Bronchus fibroblast of lung (primary cell): ENCODE results near the gene ZNF418. TPM values are rescaled to one million over a fixed set of nuclear protein-coding genes. Genes with fewer than 3 reads are reported as not detected.

Source experiments
- total RNA-seq: library from RNA; depleted of rRNA; stranded (reverse); fragments of >200 nt; gene quantifications from 2 replicates; pipeline ENCODE4 v1.2.3, GENCODE V29; 2015

The ZNF418 gene
- total RNA-seq = 1.2 and 1.3 TPM in 2 replicates

GRCh38 chr19:57934820-57935665 lies at the start of gene ZNF418:
Gene ZNF418, minus strand, starts transcription at chr19:57935402. Its CDS starts 1,580 bp downstream, at chr19:57933822.

GRCh38 chr19:57974434-57974833 lies 39.2 kb upstream of the ZNF418 start, which contains the start of gene C19orf18:
Gene C19orf18, minus strand, starts transcription at chr19:57974534. Its CDS starts 102 bp downstream, at chr19:57974432.

DNA sequence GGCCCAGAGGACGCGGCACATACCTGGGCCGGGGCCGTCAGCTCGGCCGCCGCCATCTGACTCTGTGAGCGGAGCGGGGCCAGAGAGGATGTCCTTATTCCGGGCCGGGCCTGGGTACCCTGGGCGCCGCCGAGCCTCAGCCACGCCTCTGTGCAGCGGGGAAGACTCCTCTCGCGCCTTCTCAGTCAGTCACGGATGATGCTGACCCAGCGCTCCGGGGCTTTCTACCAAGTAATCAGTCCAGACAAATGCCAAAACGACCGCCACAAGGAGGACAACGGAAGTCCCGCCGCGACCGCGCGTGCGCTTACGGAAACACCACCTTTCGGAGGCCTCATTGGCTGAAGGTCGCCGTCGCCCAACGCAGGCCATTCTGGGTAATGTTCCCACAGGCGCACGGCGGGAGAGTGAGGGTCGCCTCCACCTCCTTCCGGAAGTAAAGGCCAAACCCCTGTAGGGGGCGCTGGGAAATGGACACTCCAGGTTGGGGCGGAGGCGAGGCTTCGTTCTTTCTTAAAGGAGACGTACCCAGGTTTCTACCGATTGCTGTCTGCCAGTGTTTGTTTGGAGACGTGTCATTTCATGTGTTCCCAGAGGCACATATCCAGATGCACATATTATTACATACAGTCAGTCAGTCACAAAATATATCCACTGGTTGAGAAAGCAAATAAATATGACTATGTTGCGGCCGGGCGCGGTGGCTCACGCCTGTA lies 12.4 kb upstream of the ZNF418 start, which contains the start of gene ZNF256:
Gene ZNF256 (minus strand): TSS at position 288 of the 716 bp plus-strand sequence. CDS start 232 bp downstream, at position 56.

DNA sequence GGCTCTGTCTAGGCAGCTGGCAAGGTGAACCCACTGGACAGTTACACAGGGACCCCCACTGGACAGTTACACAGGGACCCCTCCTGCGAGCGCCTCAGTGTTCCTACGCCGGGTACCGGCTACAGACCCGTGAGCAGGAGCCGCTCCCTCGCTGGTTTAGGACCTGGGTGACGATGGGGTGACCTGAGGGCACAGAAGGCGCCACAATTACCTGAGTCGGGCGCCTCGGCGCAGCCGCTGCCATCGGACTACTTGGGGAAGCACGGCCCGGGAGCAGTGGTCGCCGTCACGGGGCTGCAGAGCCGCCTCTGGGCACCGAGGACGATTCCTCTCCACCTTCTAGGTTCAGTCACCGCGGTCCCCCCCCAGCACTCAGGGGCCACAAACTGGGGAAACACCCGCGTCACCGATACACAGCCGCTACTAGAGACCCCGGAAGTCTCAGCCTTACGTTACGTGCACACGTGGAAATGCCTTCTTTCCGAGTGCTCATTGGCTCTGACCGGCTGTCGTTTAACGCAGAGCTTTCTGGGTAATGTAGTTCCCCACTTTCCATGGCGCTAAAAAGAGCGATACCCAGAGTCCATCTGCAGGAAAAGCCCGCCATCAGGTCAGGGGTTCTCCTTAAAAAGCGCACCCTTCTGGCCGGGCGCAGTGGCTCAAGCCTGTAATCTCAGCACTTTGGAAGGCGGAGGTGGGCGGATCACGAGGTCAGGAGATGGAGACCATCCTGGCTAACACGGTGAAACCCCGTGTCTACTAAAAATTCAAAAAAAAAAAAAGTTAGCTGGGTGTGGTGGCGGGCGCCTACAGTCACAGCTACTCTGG lies 18.8 kb downstream of the ZNF418 start, which contains the start of gene ZNF417:
Gene ZNF417 (minus strand): TSS at position 425 of the 828 bp plus-strand sequence. CDS start 181 bp downstream, at position 244.

GRCh38 chr19:57888560-57889231 lies 46.5 kb downstream of the ZNF418 start, which contains the start of gene ZNF814:
Gene ZNF814, minus strand, starts transcription at chr19:57889037. Its CDS starts 235 bp downstream, at chr19:57888802.

Other genes with a start within 250 kb of the ZNF418 start
- 1.0 and 1.3 TPM in 2 replicates for gene ZNF154, start 226.2 kb downstream of the ZNF418 start, total RNA-seq
- 3.4 and 4.5 TPM in 2 replicates for gene ZNF671, start 207.8 kb downstream of the ZNF418 start, total RNA-seq
- 4.8 and 5.7 TPM in 2 replicates for gene ZNF776, start 188.6 kb downstream of the ZNF418 start, total RNA-seq
- gene ZNF586, start 165.7 kb downstream of the ZNF418 start, total RNA-seq = 4.9 and 5.9 TPM in 2 replicates
- gene ZNF552, start 120.5 kb downstream of the ZNF418 start, total RNA-seq = 3.0 and 4.2 TPM in 2 replicates
- 8.0 and 9.6 TPM in 2 replicates for gene ZNF587B, start 105.1 kb downstream of the ZNF418 start, total RNA-seq
- 8.5 and 13.4 TPM in 2 replicates for gene ZNF587, start 85.5 kb downstream of the ZNF418 start, total RNA-seq
- gene ZNF814, start 46.4 kb downstream of the ZNF418 start, total RNA-seq = 4.5 and 4.9 TPM in 2 replicates
- 4.5 and 8.6 TPM in 2 replicates for gene ZNF417, start 18.8 kb downstream of the ZNF418 start, total RNA-seq
- 1.9 and 2.4 TPM in 2 replicates for gene ZNF256, start 12.3 kb upstream of the ZNF418 start, total RNA-seq
- gene C19orf18, start 39.1 kb upstream of the ZNF418 start, total RNA-seq = not detected in 2 replicates
- gene ZNF606, start 67.4 kb upstream of the ZNF418 start, total RNA-seq = 7.4 TPM in 2 replicates
- not detected in 2 replicates for gene ZSCAN1, start 98.6 kb upstream of the ZNF418 start, total RNA-seq
- gene ZNF135, start 123.9 kb upstream of the ZNF418 start, total RNA-seq = 2.0 and 2.8 TPM in 2 replicates
- 29.7 and 29.9 TPM in 2 replicates for gene ZSCAN18, start 162.8 kb upstream of the ZNF418 start, total RNA-seq
- 5.7 and 5.9 TPM in 2 replicates for gene ZNF329, start 215.4 kb upstream of the ZNF418 start, total RNA-seq
- 14.6 and 16.8 TPM in 2 replicates for gene ZNF274, start 247.7 kb upstream of the ZNF418 start, total RNA-seq